ENCODE data around the gene DSC2. TPM values are rescaled to one million over a fixed set of nuclear protein-coding genes. Genes with fewer than 3 reads are reported as not detected.

The DSC2 gene
- total RNA-seq, 4 donors from 2014 or later: 1.4 to 15.4 (median 2.8) TPM

DNA sequence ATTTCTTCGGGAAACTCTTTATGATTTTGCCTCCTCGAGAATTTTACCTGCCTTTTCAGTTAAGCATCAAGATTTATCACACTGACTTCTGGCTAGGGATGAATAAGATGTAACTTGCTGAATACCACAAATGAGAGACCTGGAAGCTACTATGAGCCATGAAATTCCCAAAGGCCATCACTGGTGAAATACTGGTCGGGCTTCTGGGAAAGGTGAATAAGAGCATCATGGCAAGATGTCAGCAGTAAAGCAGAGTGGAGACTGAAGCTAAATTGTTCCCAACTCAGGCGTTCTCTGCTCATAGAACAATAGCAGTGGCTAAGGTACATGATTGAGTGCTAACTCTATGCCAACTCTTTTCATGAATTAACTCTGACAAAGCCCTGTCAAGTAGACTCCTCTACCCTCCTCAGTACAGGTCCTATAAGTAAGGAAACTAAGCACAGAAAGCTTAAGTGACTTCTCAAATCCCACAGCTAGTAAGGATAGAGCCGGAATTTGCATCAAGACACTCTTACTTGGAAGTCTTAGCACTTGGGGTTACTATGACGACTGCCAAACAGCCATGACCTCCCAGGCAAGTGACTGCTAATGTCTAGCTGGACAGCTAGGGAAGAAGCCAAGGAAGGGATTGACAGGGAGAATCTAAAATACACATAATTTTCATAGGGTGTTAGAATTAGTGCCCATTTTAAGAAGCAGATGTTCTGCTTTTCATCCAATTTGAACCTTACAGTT, 37.0 kb downstream of the DSC2 start:
- Histone ChIP-seq H3K4me1 (no peaks in the 10 kb centered on the region), H3K27ac (no peak overlapping the region), H3K4me3 (no peak overlapping the region), H3K9me3 (no peaks in the 10 kb centered on the region), H3K27me3 (no peaks in the 10 kb centered on the region), H3K36me3 (no peaks in the 10 kb centered on the region)
- no peak for ATAC-seq
- WGBS, 2 donors (ENCODE audit: low coverage in 1 of 2): 76 to 91% methylated on average over 3 to 5 of the region's 6 CpGs
- no peak for TF ChIP-seq POLR2AphosphoS5 (IDR thresholded peaks at IDR 0.05)
- TF ChIP-seq EP300 (IDR thresholded peaks at IDR 0.05): no peak
- TF ChIP-seq POLR2A (IDR thresholded peaks at IDR 0.05): no peak
- TF ChIP-seq, protein P1, sequence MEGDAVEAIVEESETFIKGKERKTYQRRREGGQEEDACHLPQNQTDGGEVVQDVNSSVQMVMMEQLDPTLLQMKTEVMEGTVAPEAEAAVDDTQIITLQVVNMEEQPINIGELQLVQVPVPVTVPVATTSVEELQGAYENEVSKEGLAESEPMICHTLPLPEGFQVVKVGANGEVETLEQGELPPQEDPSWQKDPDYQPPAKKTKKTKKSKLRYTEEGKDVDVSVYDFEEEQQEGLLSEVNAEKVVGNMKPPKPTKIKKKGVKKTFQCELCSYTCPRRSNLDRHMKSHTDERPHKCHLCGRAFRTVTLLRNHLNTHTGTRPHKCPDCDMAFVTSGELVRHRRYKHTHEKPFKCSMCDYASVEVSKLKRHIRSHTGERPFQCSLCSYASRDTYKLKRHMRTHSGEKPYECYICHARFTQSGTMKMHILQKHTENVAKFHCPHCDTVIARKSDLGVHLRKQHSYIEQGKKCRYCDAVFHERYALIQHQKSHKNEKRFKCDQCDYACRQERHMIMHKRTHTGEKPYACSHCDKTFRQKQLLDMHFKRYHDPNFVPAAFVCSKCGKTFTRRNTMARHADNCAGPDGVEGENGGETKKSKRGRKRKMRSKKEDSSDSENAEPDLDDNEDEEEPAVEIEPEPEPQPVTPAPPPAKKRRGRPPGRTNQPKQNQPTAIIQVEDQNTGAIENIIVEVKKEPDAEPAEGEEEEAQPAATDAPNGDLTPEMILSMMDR (IDR thresholded peaks at IDR 0.05): no peak

DNA sequence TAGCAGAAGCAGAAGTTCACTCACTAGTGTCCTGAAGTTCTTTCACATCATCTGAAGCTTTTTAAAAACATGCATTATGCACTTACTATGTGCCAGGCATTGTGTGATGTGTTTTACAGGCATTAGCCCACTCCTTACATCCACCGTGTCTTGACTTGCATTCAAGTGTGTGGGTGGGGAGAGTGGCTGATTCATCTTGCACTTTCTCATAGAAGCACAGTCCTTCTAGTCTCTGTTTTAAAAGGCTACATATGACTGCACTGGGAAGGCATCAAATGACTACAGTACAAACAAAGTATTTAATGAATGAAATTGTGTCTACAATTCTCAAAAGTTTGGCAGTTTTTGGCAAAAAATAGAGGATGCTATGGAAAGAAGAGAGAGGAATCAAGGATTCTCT, 38.1 kb downstream of the DSC2 start:
- ATAC-seq: no peak
- no peaks in the 10 kb centered on the region for H3K36me3 ChIP-seq
- TF ChIP-seq EP300 (IDR thresholded peaks at IDR 0.05) (no peak), POLR2AphosphoS5 (IDR thresholded peaks at IDR 0.05) (no peak), POLR2A (IDR thresholded peaks at IDR 0.05) (no peak)
- TF ChIP-seq, protein P1 (IDR thresholded peaks at IDR 0.05): no peak
- H3K9me3 ChIP-seq: no peaks in the 10 kb centered on the region
- no peaks in the 10 kb centered on the region for H3K4me1 ChIP-seq
- H3K4me3 ChIP-seq: no peak overlapping the region
- H3K27me3 ChIP-seq: no peaks in the 10 kb centered on the region
- no peak overlapping the region for H3K27ac ChIP-seq
- 22 to 40% methylated on average over 1 of the region's 1 CpG for WGBS, 2 donors (ENCODE audit: low coverage in 1 of 2)

DNA sequence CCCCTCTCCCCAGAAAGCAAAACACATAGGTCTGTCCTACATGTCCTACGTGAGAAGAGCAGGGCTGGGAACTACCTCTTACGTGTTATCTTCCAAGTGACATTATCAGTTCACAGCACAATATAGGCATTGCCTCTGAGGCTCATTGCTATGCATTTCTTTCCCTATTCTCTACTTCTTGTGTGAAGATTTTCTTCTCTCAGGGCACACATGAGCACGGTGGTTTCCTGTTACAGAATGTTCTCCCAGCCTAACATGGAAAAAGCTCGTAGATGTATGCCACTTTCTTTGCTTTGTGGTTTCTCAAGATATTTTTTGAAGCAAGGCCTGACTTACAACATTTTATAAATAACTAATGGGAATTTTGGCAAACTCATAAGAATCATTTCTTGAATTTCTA, 40.3 kb downstream of the DSC2 start:
- no peaks in the 10 kb centered on the region for H3K4me1 ChIP-seq
- no peaks in the 10 kb centered on the region for H3K9me3 ChIP-seq
- no peak for ATAC-seq
- no peak overlapping the region for H3K4me3 ChIP-seq
- H3K27me3 ChIP-seq: no peaks in the 10 kb centered on the region
- no peaks in the 10 kb centered on the region for H3K36me3 ChIP-seq
- no peak overlapping the region for H3K27ac ChIP-seq
- TF ChIP-seq POLR2AphosphoS5 (IDR thresholded peaks at IDR 0.05): no peak
- no peak for TF ChIP-seq POLR2A (IDR thresholded peaks at IDR 0.05)
- TF ChIP-seq, protein P1 (IDR thresholded peaks at IDR 0.05): no peak
- no peak for TF ChIP-seq EP300 (IDR thresholded peaks at IDR 0.05)
- WGBS, 2 donors (ENCODE audit: low coverage in 1 of 2): 74 to 75% methylated on average over 4 of the region's 4 CpGs

DNA sequence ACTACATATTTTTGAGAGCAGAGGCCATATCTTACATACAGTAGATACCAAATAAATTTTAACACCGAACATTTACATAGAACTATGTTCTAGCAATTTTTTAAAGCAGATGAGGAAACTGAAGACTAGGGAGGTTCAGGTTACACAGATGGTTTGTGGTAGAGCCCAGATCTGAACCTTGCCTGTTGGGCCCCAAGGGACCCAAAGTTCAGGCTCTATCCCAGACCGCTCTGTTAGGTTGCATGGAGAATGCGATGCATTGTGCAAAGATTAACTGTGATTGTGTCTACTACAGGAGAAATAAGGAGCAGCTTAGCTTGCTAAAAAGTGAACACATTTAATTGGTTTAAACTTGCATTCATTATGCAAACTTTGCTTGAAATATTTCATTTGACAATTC, 43.3 kb downstream of the DSC2 start:
- ATAC-seq: no peak
- Histone ChIP-seq H3K27me3 (no peaks in the 10 kb centered on the region), H3K4me1 (no peaks in the 10 kb centered on the region), H3K9me3 (no peaks in the 10 kb centered on the region), H3K36me3 (no peaks in the 10 kb centered on the region), H3K4me3 (no peak overlapping the region), H3K27ac (no peak overlapping the region)
- 92 to 93% methylated on average over 3 of the region's 3 CpGs for WGBS, 2 donors (ENCODE audit: low coverage in 1 of 2)
- TF ChIP-seq POLR2A (IDR thresholded peaks at IDR 0.05) (no peak), POLR2AphosphoS5 (IDR thresholded peaks at IDR 0.05) (no peak), EP300 (IDR thresholded peaks at IDR 0.05) (no peak)
- TF ChIP-seq, protein P1 (IDR thresholded peaks at IDR 0.05): no peak

DNA sequence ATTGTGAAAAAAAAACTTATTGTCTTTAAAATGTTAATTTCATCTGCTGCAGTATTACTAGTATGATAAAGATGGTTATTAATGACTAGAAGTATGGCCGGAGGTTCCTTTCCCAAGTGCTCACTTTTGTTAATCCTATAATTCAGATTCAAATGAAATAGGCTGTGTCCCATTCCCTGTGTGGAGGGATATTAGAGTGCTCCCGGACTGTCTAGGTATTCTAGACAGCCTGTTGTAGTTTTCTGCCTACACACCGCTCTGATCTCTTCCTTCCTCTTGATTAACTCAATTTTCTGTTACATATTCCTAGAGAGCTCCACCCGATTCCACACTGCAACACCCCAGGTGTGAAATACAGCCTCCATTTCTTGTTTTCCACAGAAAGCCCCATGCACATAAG, 44.3 kb downstream of the DSC2 start:
- TF ChIP-seq EP300 (IDR thresholded peaks at IDR 0.05) (no peak), POLR2AphosphoS5 (IDR thresholded peaks at IDR 0.05) (no peak), POLR2A (IDR thresholded peaks at IDR 0.05) (no peak)
- TF ChIP-seq, protein P1 (IDR thresholded peaks at IDR 0.05): no peak
- WGBS, 2 donors (ENCODE audit: low coverage in 1 of 2): 78 to 84% methylated on average over 3 to 4 of the region's 4 CpGs
- Histone ChIP-seq H3K4me1 (no peaks in the 10 kb centered on the region), H3K9me3 (peaks cover 0 to 9% (median 0%) of the 10 kb centered on the region in 3 donors), H3K4me3 (no peak overlapping the region), H3K36me3 (no peaks in the 10 kb centered on the region), H3K27me3 (no peaks in the 10 kb centered on the region), H3K27ac (no peak overlapping the region)
- ATAC-seq: no peak

All from gastroesophageal sphincter (tissue), 4 donors.